Lower leg skin (tissue), 3 donors: ENCODE data around the gene WARS2.

Source experiments
- POLR2A ChIP-seq, 2 donors: fragments of 450-650 bp; IDR thresholded peaks; one replicate each; pipeline ENCODE4 v1.6.1; 2016 to 2017; ENCODE audit warnings: antibody characterized with exemption in 2 of 2, mild to moderate bottlenecking in 1 of 2, moderate library complexity in 1 of 2
- TF ChIP-seq, protein P1 (sequence below), 3 donors: fragments of 450-650 bp; IDR thresholded peaks; one replicate each; pipeline ENCODE4 v1.5.1; 2016; ENCODE audit warnings: antibody characterized with exemption in 3 of 3, mild to moderate bottlenecking in 3 of 3, moderate library complexity in 2 of 3

DNA sequence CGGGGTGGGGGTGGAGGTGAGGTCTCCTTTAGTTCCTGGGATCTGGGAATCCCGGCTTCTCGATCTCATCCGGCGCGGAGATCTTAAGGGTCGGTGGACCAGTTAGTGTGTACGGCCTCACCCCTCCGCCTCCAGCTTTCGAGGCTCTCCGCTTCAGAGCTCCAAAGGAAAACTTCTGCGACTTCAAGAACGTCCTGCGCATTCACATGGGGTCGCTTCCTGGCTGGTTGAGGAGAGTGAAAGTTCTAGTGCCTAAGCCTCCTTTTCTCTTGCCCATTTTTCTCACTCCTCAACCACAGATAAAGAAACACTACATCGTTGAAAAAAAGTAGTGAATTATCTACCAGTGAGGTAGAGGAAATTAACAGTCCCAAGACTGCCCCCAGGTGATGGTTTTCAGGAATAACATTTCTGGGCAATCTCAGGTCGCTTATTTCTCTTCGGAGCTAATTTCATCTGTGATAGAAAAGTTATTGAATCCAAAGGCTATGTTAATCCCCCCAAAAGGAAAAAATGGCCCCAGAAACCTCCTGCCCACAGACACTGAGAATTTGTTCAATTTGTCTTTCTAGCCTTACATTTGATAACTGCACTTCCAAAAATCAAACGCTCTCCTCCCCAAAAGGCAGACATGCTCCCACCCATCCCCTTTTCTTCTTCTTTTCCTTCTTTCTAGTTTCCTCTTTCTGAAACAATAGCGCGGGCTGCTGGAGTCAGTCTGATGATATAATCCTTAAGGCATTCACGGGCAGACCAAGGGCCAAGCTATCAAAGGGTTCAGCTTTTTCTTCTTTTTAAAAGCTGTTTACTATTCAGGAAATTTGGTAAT is 131.8 kb downstream of the WARS2 start:
- TF ChIP-seq, protein P1, sequence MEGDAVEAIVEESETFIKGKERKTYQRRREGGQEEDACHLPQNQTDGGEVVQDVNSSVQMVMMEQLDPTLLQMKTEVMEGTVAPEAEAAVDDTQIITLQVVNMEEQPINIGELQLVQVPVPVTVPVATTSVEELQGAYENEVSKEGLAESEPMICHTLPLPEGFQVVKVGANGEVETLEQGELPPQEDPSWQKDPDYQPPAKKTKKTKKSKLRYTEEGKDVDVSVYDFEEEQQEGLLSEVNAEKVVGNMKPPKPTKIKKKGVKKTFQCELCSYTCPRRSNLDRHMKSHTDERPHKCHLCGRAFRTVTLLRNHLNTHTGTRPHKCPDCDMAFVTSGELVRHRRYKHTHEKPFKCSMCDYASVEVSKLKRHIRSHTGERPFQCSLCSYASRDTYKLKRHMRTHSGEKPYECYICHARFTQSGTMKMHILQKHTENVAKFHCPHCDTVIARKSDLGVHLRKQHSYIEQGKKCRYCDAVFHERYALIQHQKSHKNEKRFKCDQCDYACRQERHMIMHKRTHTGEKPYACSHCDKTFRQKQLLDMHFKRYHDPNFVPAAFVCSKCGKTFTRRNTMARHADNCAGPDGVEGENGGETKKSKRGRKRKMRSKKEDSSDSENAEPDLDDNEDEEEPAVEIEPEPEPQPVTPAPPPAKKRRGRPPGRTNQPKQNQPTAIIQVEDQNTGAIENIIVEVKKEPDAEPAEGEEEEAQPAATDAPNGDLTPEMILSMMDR (IDR thresholded peaks at IDR 0.05): peak in 1 of 3 donors; percentile 37
- TF ChIP-seq POLR2A (IDR thresholded peaks at IDR 0.05): no peak
